ENCODE data around the gene TELO2. TPM values are rescaled to one million over a fixed set of nuclear protein-coding genes. Genes with fewer than 3 reads are reported as not detected.

The TELO2 gene
- polyA plus RNA-seq, 3 donors = 7.3 to 58.1 (median 11.4) TPM

- H3K27me3 ChIP-seq (ENCODE audit: control insufficient read depth in 2 of 2, insufficient read depth in 2 of 2, low read length in 2 of 2) = peaks cover 0 to 43% of the 10 kb centered on the region in 2 donors
- H3K4me3 ChIP-seq (replicated peaks in 1 of 3; ENCODE audit: low read depth in 2 of 3, low read length in 3 of 3) = no peak overlapping the region
- intact Hi-C loops (cut with micrococcal nuclease) = no loop called here
- no peak overlapping the region for H2AFZ ChIP-seq (ENCODE audit: insufficient read depth, low read depth, low read length, poor library complexity, severe bottlenecking)
- peaks cover 15 to 16% of the 10 kb centered on the region in 2 donors for H3K4me1 ChIP-seq (ENCODE audit: control insufficient read depth in 1 of 2, insufficient read depth in 2 of 2, low read length in 2 of 2)
- no peak for TF ChIP-seq CTCF (IDR thresholded peaks at IDR 0.05)
- H3K9me3 ChIP-seq (replicated peaks in 1 of 2; ENCODE audit: control insufficient read depth in 1 of 2, insufficient read depth in 1 of 2, low read length in 2 of 2) = no peaks in the 10 kb centered on the region
- no peaks in the 10 kb centered on the region for H3K36me3 ChIP-seq (replicated peaks in 1 of 2; ENCODE audit: control insufficient read depth in 1 of 2, insufficient read depth in 2 of 2, low read length in 2 of 2)
- H3K27me3 Mint-ChIP-seq (ENCODE audit: low read depth in 3 of 3) = peaks cover 37 to 51% (median 40%) of the 10 kb centered on the region in 3 donors
- H3K4me2 ChIP-seq (replicated peaks; ENCODE audit: extremely low read depth, low read length, poor library complexity, severe bottlenecking) = no peak overlapping the region
- no peaks in the 10 kb centered on the region for H4K20me1 ChIP-seq (ENCODE audit: insufficient read depth, low read length)
- H3K36me3 Mint-ChIP-seq = peaks cover 6 to 7% of the 10 kb centered on the region in 2 donors
- peaks cover 0 to 10% (median 0%) of the 10 kb centered on the region in 7 donors for H3K9me3 Mint-ChIP-seq
- H3K4me3 Mint-ChIP-seq = no peak overlapping the region
- H3K4me1 Mint-ChIP-seq = peaks cover 12% of the 10 kb centered on the region
- 86% methylated on average over 25 of the region's 28 CpGs for WGBS (ENCODE audit: insufficient coverage)
- H3K9ac ChIP-seq (ENCODE audit: insufficient read depth, low read length, poor library complexity, severe bottlenecking) = no peak overlapping the region
- no peak for DNase-seq
- no peak overlapping the region for H3K27ac Mint-ChIP-seq
- no peaks in the 10 kb centered on the region for H3K79me2 ChIP-seq (ENCODE audit: insufficient read depth, low read length)
- no peak overlapping the region for H3K27ac ChIP-seq (ENCODE audit: low read depth in 1 of 2, low read length in 2 of 2)
Measured at GRCh38 chr16:1532081-1532760, 39.1 kb downstream of the TELO2 start.

- intact Hi-C loops (cut with micrococcal nuclease) = no loop called here
- Histone ChIP-seq H3K4me2 (replicated peaks; ENCODE audit: extremely low read depth, low read length, poor library complexity, severe bottlenecking) (no peak overlapping the region), H3K4me1 (ENCODE audit: control insufficient read depth in 1 of 2, insufficient read depth in 2 of 2, low read length in 2 of 2) (peaks cover 15 to 16% of the 10 kb centered on the region in 2 donors), H3K4me3 (replicated peaks in 1 of 3; ENCODE audit: low read depth in 2 of 3, low read length in 3 of 3) (no peak overlapping the region), H3K9ac (ENCODE audit: insufficient read depth, low read length, poor library complexity, severe bottlenecking) (peak overlapping the region; percentile 27), H3K79me2 (ENCODE audit: insufficient read depth, low read length) (no peaks in the 10 kb centered on the region), H2AFZ (ENCODE audit: insufficient read depth, low read depth, low read length, poor library complexity, severe bottlenecking) (no peak overlapping the region), H3K27me3 (ENCODE audit: control insufficient read depth in 2 of 2, insufficient read depth in 2 of 2, low read length in 2 of 2) (peaks cover 0 to 43% of the 10 kb centered on the region in 2 donors), H3K36me3 (replicated peaks in 1 of 2; ENCODE audit: control insufficient read depth in 1 of 2, insufficient read depth in 2 of 2, low read length in 2 of 2) (no peaks in the 10 kb centered on the region), H3K9me3 (replicated peaks in 1 of 2; ENCODE audit: control insufficient read depth in 1 of 2, insufficient read depth in 1 of 2, low read length in 2 of 2) (no peaks in the 10 kb centered on the region), H4K20me1 (ENCODE audit: insufficient read depth, low read length) (no peaks in the 10 kb centered on the region), H3K27ac (ENCODE audit: low read depth in 1 of 2, low read length in 2 of 2) (no peak overlapping the region)
- TF ChIP-seq CTCF (IDR thresholded peaks at IDR 0.05) = no peak
- Mint-ChIP-seq H3K36me3 (peaks cover 7 to 12% of the 10 kb centered on the region in 2 donors), H3K4me1 (peaks cover 12% of the 10 kb centered on the region), H3K4me3 (peak overlapping the region in 1 of 2 donors; percentile 39), H3K27me3 (ENCODE audit: low read depth in 3 of 3) (peaks cover 38 to 51% (median 39%) of the 10 kb centered on the region in 3 donors), H3K9me3 (peaks cover 0 to 10% (median 0%) of the 10 kb centered on the region in 7 donors), H3K27ac (no peak overlapping the region)
- DNase-seq = no peak
- 95% methylated on average over 7 of the region's 10 CpGs for WGBS (ENCODE audit: insufficient coverage)
Measured at GRCh38 chr16:1532771-1533170, 39.6 kb downstream of the TELO2 start.

Measured in CD14-positive monocyte (primary cell).